ENCODE data around the gene CNTNAP2. TPM values are rescaled to one million over a fixed set of nuclear protein-coding genes. Genes with fewer than 3 reads are reported as not detected.

Gene CNTNAP2
- total RNA-seq, 1 donor from 2014 or later: 0.27 TPM

GRCh38 chr7:146345251-146345650 lies 228.7 kb downstream of the CNTNAP2 start:
- no peak for TF ChIP-seq CTCF (IDR thresholded peaks at IDR 0.05)
- no peak overlapping the region for H3K4me3 Mint-ChIP-seq (ENCODE audit: unreplicated experiment)
- H3K27ac Mint-ChIP-seq (ENCODE audit: unreplicated experiment): no peak overlapping the region
- peaks cover 5% of the 10 kb centered on the region for H3K27me3 Mint-ChIP-seq (ENCODE audit: low read depth)
- H3K4me1 Mint-ChIP-seq (ENCODE audit: low read depth): no peaks in the 10 kb centered on the region
- peaks cover 6% of the 10 kb centered on the region for H3K9me3 Mint-ChIP-seq (ENCODE audit: low read depth)
- no peaks in the 10 kb centered on the region for H3K36me3 Mint-ChIP-seq (ENCODE audit: low read depth)
- no peak for DNase-seq (ENCODE audit: low spot score)

GRCh38 chr7:146346096-146346495 lies 229.5 kb downstream of the CNTNAP2 start:
- DNase-seq (ENCODE audit: low spot score): no peak
- TF ChIP-seq CTCF (IDR thresholded peaks at IDR 0.05): no peak
- no peaks in the 10 kb centered on the region for H3K4me1 Mint-ChIP-seq (ENCODE audit: low read depth)
- H3K27me3 Mint-ChIP-seq (ENCODE audit: low read depth): peaks cover 5% of the 10 kb centered on the region
- no peak overlapping the region for H3K4me3 Mint-ChIP-seq (ENCODE audit: unreplicated experiment)
- no peaks in the 10 kb centered on the region for H3K36me3 Mint-ChIP-seq (ENCODE audit: low read depth)
- peaks cover 6% of the 10 kb centered on the region for H3K9me3 Mint-ChIP-seq (ENCODE audit: low read depth)
- H3K27ac Mint-ChIP-seq (ENCODE audit: unreplicated experiment): no peak overlapping the region

- no peak for TF ChIP-seq CTCF (IDR thresholded peaks at IDR 0.05)
- no peak overlapping the region for H3K27ac Mint-ChIP-seq (ENCODE audit: unreplicated experiment)
- no peaks in the 10 kb centered on the region for H3K27me3 Mint-ChIP-seq (ENCODE audit: low read depth)
- DNase-seq (ENCODE audit: low spot score): no peak
- no peaks in the 10 kb centered on the region for H3K4me1 Mint-ChIP-seq (ENCODE audit: low read depth)
- peaks cover 5% of the 10 kb centered on the region for H3K9me3 Mint-ChIP-seq (ENCODE audit: low read depth)
- no peaks in the 10 kb centered on the region for H3K36me3 Mint-ChIP-seq (ENCODE audit: low read depth)
- H3K4me3 Mint-ChIP-seq (ENCODE audit: unreplicated experiment): no peak overlapping the region
Measured at GRCh38 chr7:146355216-146355615, 238.6 kb downstream of the CNTNAP2 start.

GRCh38 chr7:146359176-146359575 lies 242.6 kb downstream of the CNTNAP2 start:
- Mint-ChIP-seq H3K9me3 (ENCODE audit: low read depth) (peaks cover 5% of the 10 kb centered on the region), H3K36me3 (ENCODE audit: low read depth) (no peaks in the 10 kb centered on the region), H3K4me1 (ENCODE audit: low read depth) (no peaks in the 10 kb centered on the region), H3K27ac (ENCODE audit: unreplicated experiment) (no peak overlapping the region), H3K4me3 (ENCODE audit: unreplicated experiment) (no peak overlapping the region), H3K27me3 (ENCODE audit: low read depth) (peaks cover 3% of the 10 kb centered on the region)
- DNase-seq (ENCODE audit: low spot score): no peak
- TF ChIP-seq CTCF (IDR thresholded peaks at IDR 0.05): no peak

- no peak for TF ChIP-seq CTCF (IDR thresholded peaks at IDR 0.05)
- DNase-seq (ENCODE audit: low spot score): no peak
- Mint-ChIP-seq H3K36me3 (ENCODE audit: low read depth) (no peaks in the 10 kb centered on the region), H3K27ac (ENCODE audit: unreplicated experiment) (no peak overlapping the region), H3K9me3 (ENCODE audit: low read depth) (peaks cover 5% of the 10 kb centered on the region), H3K4me3 (ENCODE audit: unreplicated experiment) (no peak overlapping the region), H3K27me3 (ENCODE audit: low read depth) (peaks cover 3% of the 10 kb centered on the region), H3K4me1 (ENCODE audit: low read depth) (no peaks in the 10 kb centered on the region)
Measured at GRCh38 chr7:146366938-146367337, 250.3 kb downstream of the CNTNAP2 start.
